SK-N-SH treated with all-trans-retinoic acid at 6 μM for 48 hours (cell line): ENCODE results near the gene CCDC85C.

Experiments
- CREB5 ChIP-seq: fragments of 250-450 bp; sonication (Bioruptor Pico); IDR thresholded peaks from 2 replicates; pipeline ENCODE4 v1.5.1; 2020; ENCODE audit warnings: low read depth, mild to moderate bottlenecking, moderate library complexity
- CSDC2 ChIP-seq: fragments of 250-450 bp; sonication (Bioruptor Pico); IDR thresholded peaks from 2 replicates; pipeline ENCODE4 v1.5.0; 2020; ENCODE audit warnings: mild to moderate bottlenecking, moderate library complexity
- CSRNP3 ChIP-seq: fragments of 250-450 bp; sonication (Bioruptor Pico); IDR thresholded peaks from 2 replicates; pipeline ENCODE4 v1.5.1; 2021; ENCODE audit warnings: mild to moderate bottlenecking, moderate library complexity
- OSR1 ChIP-seq: fragments of 250-450 bp; sonication (Bioruptor Pico); IDR thresholded peaks from 2 replicates; pipeline ENCODE4 v1.8.0; 2022; ENCODE audit warnings: moderate library complexity, mild to moderate bottlenecking, inconsistent platforms
- PATZ1 ChIP-seq: fragments of 250-450 bp; sonication (Bioruptor Pico); IDR thresholded peaks from 2 replicates; pipeline ENCODE4 v1.8.0; 2020; ENCODE audit warnings: mild to moderate bottlenecking, moderate library complexity, borderline replicate concordance
- ZFP3 ChIP-seq: fragments of 250-450 bp; sonication (Bioruptor Pico); IDR thresholded peaks from 2 replicates; pipeline ENCODE4 v1.5.0; 2020; ENCODE audit warnings: mild to moderate bottlenecking, moderate library complexity
- ZFP30 ChIP-seq: fragments of 450-650 bp; formaldehyde crosslinking; IDR thresholded peaks from 2 replicates; pipeline ENCODE4 v1.5.0; 2022; ENCODE audit warnings: mild to moderate bottlenecking, moderate library complexity
- ZNF565 ChIP-seq: fragments of 450-650 bp; formaldehyde crosslinking; conservative IDR thresholded peaks from 2 replicates; pipeline ENCODE4 v1.5.0; 2020; ENCODE audit warnings: low read depth, mild to moderate bottlenecking, moderate library complexity

- TF ChIP-seq PATZ1 (CRISPR knock-in tag) (no peak), ZFP3 (CRISPR knock-in tag) (no peak), ZNF565 (no peak), CREB5 (CRISPR knock-in tag) (no peak), ZFP30 (CRISPR knock-in tag) (no peak), CSDC2 (CRISPR knock-in tag) (no peak), OSR1 (CRISPR knock-in tag) (no peak), CSRNP3 (CRISPR knock-in tag) (no peak)
These were observed 7.9 kb downstream of the CCDC85C start for GRCh38 chr14:99596071-99596627.
